Lung (tissue), 12 donors: Measurements from ENCODE around the gene PRKCA. TPM values are rescaled to one million over a fixed set of nuclear protein-coding genes. Genes with fewer than 3 reads are reported as not detected.

ENCODE experiments used
- ATAC-seq: fragments of 200-7000 bp; cut with Tn5 transposase; one replicate; pipeline ENCODE4 v1.9.1; 2020; ENCODE audit warnings: moderate number of reproducible peaks; ENCODE audit not compliant: insufficient read depth, low FRiP score
- DNase-seq, 3 donors: peaks; one replicate each; pipeline ENCODE4 v3.0.0-alpha.2; 2013 to 2017
- H3K27ac ChIP-seq, 2 donors: one replicate each; pipeline ENCODE4 v1.5.1; 2013; ENCODE audit warnings: mild to moderate bottlenecking in 2 of 2, moderate library complexity in 2 of 2, control low read depth in 1 of 2, inconsistent platforms in 1 of 2, low read depth in 1 of 2, low read length in 1 of 2
- H3K27me3 ChIP-seq, 3 donors: one replicate each; pipeline ENCODE4 v1.5.1; 2013; ENCODE audit warnings: low read length in 2 of 3; ENCODE audit not compliant: control insufficient read depth in 3 of 3, insufficient read depth in 3 of 3
- H3K36me3 ChIP-seq, 4 donors: one replicate each; pipeline ENCODE4 v1.5.1; 2013; ENCODE audit warnings: low read length in 4 of 4, mild to moderate bottlenecking in 1 of 4, moderate library complexity in 1 of 4; ENCODE audit not compliant: control insufficient read depth in 4 of 4, insufficient read depth in 4 of 4
- H3K4me1 ChIP-seq, 5 donors: one replicate each; pipeline ENCODE4 v1.5.1; 2013; ENCODE audit warnings: low read length in 5 of 5, mild to moderate bottlenecking in 2 of 5, moderate library complexity in 1 of 5; ENCODE audit not compliant: control insufficient read depth in 5 of 5, insufficient read depth in 5 of 5
- H3K4me3 ChIP-seq: one replicate; pipeline ENCODE4 v1.5.1; 2013; ENCODE audit warnings: mild to moderate bottlenecking, control low read depth, moderate library complexity
- H3K9ac ChIP-seq, 2 donors: one replicate each; pipeline ENCODE4 v1.5.1; 2013; ENCODE audit warnings: low read length in 2 of 2, control low read depth in 1 of 2; ENCODE audit not compliant: insufficient read depth in 1 of 2
- H3K9me3 ChIP-seq, 4 donors: one replicate each; pipeline ENCODE4 v1.5.1; 2013; ENCODE audit warnings: low read length in 3 of 4, mild to moderate bottlenecking in 1 of 4, moderate library complexity in 1 of 4; ENCODE audit not compliant: control insufficient read depth in 4 of 4, insufficient read depth in 3 of 4
- CTCF ChIP-seq: IDR thresholded peaks from 2 replicates; pipeline ENCODE4 v1.5.1; 2012; ENCODE audit warnings: mild to moderate bottlenecking; ENCODE audit errors: control extremely low read depth, extremely low read depth
- WGBS, 2 donors: extraction: QIAGEN DNeasy Blood & Tissue Kit; methylation state at CpG; one replicate each; pipeline ENCODE4 v1.1.7; 2013; 5-methylcytosine and 5-hydroxymethylcytosine counted together
- polyA plus RNA-seq, 2 donors: library from polyadenylated mRNA; stranded (reverse); fragments of 200-250 nt; gene quantifications; one replicate each; pipeline ENCODE4 v1.2.1, GENCODE V29; 2013
- total RNA-seq, 2 donors: library from RNA; depleted of rRNA in 1 of 2; stranded (reverse); fragments of >200 nt in 1 of 2; gene quantifications; one replicate each; pipeline ENCODE4 v1.2.1, GENCODE V29; 2014 to 2021
- donor health status: control.
- donor health status: control.
- donor health status: Bipolar disorder and iron deficiency.
- donor health status: healthy.
- donor health status: DM: yes; HTN: yes; CAD: no.

Gene PRKCA
- total and polyA plus RNA-seq, 4 donors, result 3.4 to 34.8 (median 13.8) TPM

GRCh38 chr17:66542967-66543520, 240.6 kb downstream of the PRKCA start:
- Histone ChIP-seq H3K4me3 (no peak overlapping the region), H3K9me3 (no peaks in the 10 kb centered on the region), H3K27me3 (no peaks in the 10 kb centered on the region), H3K9ac (no peak overlapping the region), H3K27ac (no peak overlapping the region), H3K36me3 (no peaks in the 10 kb centered on the region), H3K4me1 (peaks cover 0 to 49% (median 30%) of the 10 kb centered on the region in 5 donors)
- DNase-seq (peak in 2 of 3 donors; percentile 63 to 69), ATAC-seq (no peak)
- WGBS, 2 donors, result 75 to 88% methylated on average over 3 of the region's 3 CpGs
- TF ChIP-seq CTCF, result no peak

- Histone ChIP-seq H3K4me1 (peaks cover 2 to 53% (median 34%) of the 10 kb centered on the region in 5 donors), H3K4me3 (no peak overlapping the region), H3K27me3 (no peaks in the 10 kb centered on the region), H3K27ac (no peak overlapping the region), H3K9ac (no peak overlapping the region), H3K36me3 (no peaks in the 10 kb centered on the region), H3K9me3 (no peaks in the 10 kb centered on the region)
- no peak for DNase-seq
- TF ChIP-seq CTCF, result no peak
- WGBS, 2 donors, result 93 to 96% methylated on average over 2 of the region's 2 CpGs
- ATAC-seq, result no peak
Observed at GRCh38 chr17:66543526-66543925, 241.1 kb downstream of the PRKCA start.

GRCh38 chr17:66545918-66546317, 243.5 kb downstream of the PRKCA start:
- H3K4me1 ChIP-seq, result peaks cover 4 to 40% (median 21%) of the 10 kb centered on the region in 5 donors
- H3K27me3 ChIP-seq, result no peaks in the 10 kb centered on the region
- 85 to 87% methylated on average over 2 of the region's 2 CpGs for WGBS, 2 donors
- TF ChIP-seq CTCF, result no peak
- ATAC-seq, result no peak
- no peak overlapping the region for H3K27ac ChIP-seq
- H3K36me3 ChIP-seq, result no peaks in the 10 kb centered on the region
- H3K9me3 ChIP-seq, result no peaks in the 10 kb centered on the region
- no peak overlapping the region for H3K9ac ChIP-seq
- no peak overlapping the region for H3K4me3 ChIP-seq
- no peak for DNase-seq
